Activated CD4-positive, alpha-beta T cell treated with anti-CD3 and anti-CD28 coated beads for 36 hours (primary cell): ENCODE data around the gene FAM177A1. TPM values are rescaled to one million over a fixed set of nuclear protein-coding genes. Genes with fewer than 3 reads are reported as not detected.
"Not testable (repeated sequence)": the region's sequence is repeated elsewhere in the genome, so short reads cannot be mapped to it uniquely, and the experiment has no call there.

Experiments used
- ATAC-seq: fragments of 200-7000 bp; cut with Tn5 transposase; one replicate; pipeline ENCODE4 v1.10.0; 2021; ENCODE audit warnings: mild to moderate bottlenecking, moderate library complexity
- CTCF ChIA-PET: fragments of 350-600 bp; sonication (Branson Sonifier 250); formaldehyde crosslinking; loops from one replicate; lab custom pipeline; 2021; ENCODE audit warnings: antibody characterized with exemption; lab: Charles Lee
- POLR2A ChIA-PET: fragments of 350-600 bp; sonication (Branson Sonifier 250); formaldehyde crosslinking; loops from one replicate; lab custom pipeline; 2021; ENCODE audit warnings: antibody characterized with exemption, inconsistent platforms; lab: Charles Lee
- DNase-seq: peaks from one replicate; pipeline ENCODE4 v3.0.0-alpha.2; 2020
- H3K27ac Mint-ChIP-seq: one replicate; pipeline ENCODE4 v1.8.0; 2021; ENCODE audit warnings: mixed read lengths
- H3K27me3 Mint-ChIP-seq: one replicate; pipeline ENCODE4 v1.8.0; 2021; ENCODE audit warnings: mixed read lengths
- H3K36me3 Mint-ChIP-seq: one replicate; pipeline ENCODE4 v1.8.0; 2021; ENCODE audit warnings: low read depth, mixed read lengths
- H3K4me1 Mint-ChIP-seq: one replicate; pipeline ENCODE4 v1.8.0; 2021; ENCODE audit warnings: mixed read lengths
- H3K4me3 Mint-ChIP-seq: one replicate; pipeline ENCODE4 v1.8.0; 2021; ENCODE audit warnings: mild to moderate bottlenecking, moderate library complexity, mixed read lengths
- H3K9me3 Mint-ChIP-seq: one replicate; pipeline ENCODE4 v1.8.0; 2021; ENCODE audit warnings: low read depth, mixed read lengths
- intact Hi-C, 2 experiments: fragments of 100-400 bp; cut with DNase I in 1 of 2; cut with micrococcal nuclease in 1 of 2; formaldehyde crosslinking; loops; one replicate each; pipeline versions ENCODE4 v1.14.2 to v1.15.1; 2022 to 2024; cut with DNase I, micrococcal nuclease
- total RNA-seq, 2 experiments: library from RNA; stranded (reverse); gene quantifications; one replicate each; pipeline ENCODE4 v1.2.3, GENCODE V29; 2021

The FAM177A1 gene
- total RNA-seq = 10 to 100 TPM; 35.4 to 37.2 TPM

GRCh38 chr14:35046048-35046750 lies at the start of gene FAM177A1:
Gene FAM177A1 (plus strand): TSS chr14:35046272. CDS start chr14:35046464, 192 bp downstream.
- POLR2A ChIA-PET = interaction anchor here (0.5 to 2.3 kb wide), 13 partner anchors 15 to 370 kb away, joined by 3 to 21 read pairs (median 5); partner anchors contain the start of genes BAZ1A, NFKBIA, PPP2R3C and PRORP
- H3K9me3 Mint-ChIP-seq = no peaks in the 10 kb centered on the region
- CTCF ChIA-PET = interaction anchor here (0.6 to 2.2 kb wide), 7 partner anchors 10 to 323 kb away, joined by 3 to 6 read pairs (median 4); partner anchors contain the start of gene BAZ1A
- H3K4me1 Mint-ChIP-seq = peaks cover 23% of the 10 kb centered on the region
- peak; percentile 94 for ATAC-seq
- peaks cover 20% of the 10 kb centered on the region for H3K36me3 Mint-ChIP-seq
- no peaks in the 10 kb centered on the region for H3K27me3 Mint-ChIP-seq
- peak; percentile 100 for DNase-seq
- peak within 1 kb of the TSS; percentile 99 for H3K27ac Mint-ChIP-seq
- H3K4me3 Mint-ChIP-seq = peak within 1 kb of the TSS; percentile 95
- intact Hi-C loops = loop anchor here (1.0 to 10.0 kb wide), 15 partner anchors 64 to 1269 kb away; partner anchors contain the start of genes PRORP (in 2 of the 2), PSMA6 (in 2 of the 2), RALGAPA1 (in 2 of the 2) and SRP54 (in 2 of the 2)

GRCh38 chr14:34997762-34998161 lies 48.3 kb upstream of the FAM177A1 start:
- ChIA-PET POLR2A (no interaction called here), CTCF (no interaction called here)
- Mint-ChIP-seq H3K27ac (no peak overlapping the region), H3K27me3 (no peaks in the 10 kb centered on the region), H3K4me3 (no peak overlapping the region), H3K4me1 (peaks cover 11% of the 10 kb centered on the region), H3K36me3 (peaks cover 10% of the 10 kb centered on the region), H3K9me3 (no peaks in the 10 kb centered on the region)
- ATAC-seq (no peak), DNase-seq (no peak)
- intact Hi-C loops = no loop called here

GRCh38 chr14:34999500-34999899 lies 46.6 kb upstream of the FAM177A1 start:
- Mint-ChIP-seq H3K4me1 (peaks cover 5% of the 10 kb centered on the region), H3K4me3 (no peak overlapping the region)
- POLR2A ChIA-PET = no interaction called here

GRCh38 chr14:35001621-35002020 lies 44.5 kb upstream of the FAM177A1 start:
- no peaks in the 10 kb centered on the region for H3K9me3 Mint-ChIP-seq
- CTCF ChIA-PET = interaction anchor here (1.1 kb wide), 1 partner anchor 76 kb away, joined by 3 read pairs; no protein-coding TSS in a partner anchor

More at GRCh38 chr14:34999500-34999899, 46.6 kb upstream of the FAM177A1 start:
- intact Hi-C loops = no loop called here
- no peak for ATAC-seq
- CTCF ChIA-PET = no interaction called here
- no peak overlapping the region for H3K27ac Mint-ChIP-seq
- H3K36me3 Mint-ChIP-seq = peaks cover 11% of the 10 kb centered on the region
- H3K9me3 Mint-ChIP-seq = no peaks in the 10 kb centered on the region
- DNase-seq = no peak
- no peaks in the 10 kb centered on the region for H3K27me3 Mint-ChIP-seq

GRCh38 chr14:35004839-35005238 lies 41.2 kb upstream of the FAM177A1 start:
- intact Hi-C loops = no loop called here

More at GRCh38 chr14:35001621-35002020, 44.5 kb upstream of the FAM177A1 start:
- intact Hi-C loops = no loop called here
- H3K27ac Mint-ChIP-seq = no peak overlapping the region
- H3K36me3 Mint-ChIP-seq = peaks cover 13% of the 10 kb centered on the region
- ATAC-seq (no peak), DNase-seq (no peak)
- POLR2A ChIA-PET = no interaction called here
- H3K4me1 Mint-ChIP-seq = no peaks in the 10 kb centered on the region
- H3K4me3 Mint-ChIP-seq = no peak overlapping the region
- H3K27me3 Mint-ChIP-seq = no peaks in the 10 kb centered on the region

GRCh38 chr14:35016568-35016967 lies 29.5 kb upstream of the FAM177A1 start:
- no peak for DNase-seq
- POLR2A ChIA-PET = no interaction called here
- no peak overlapping the region for H3K4me3 Mint-ChIP-seq
- no peaks in the 10 kb centered on the region for H3K4me1 Mint-ChIP-seq
- no peak for ATAC-seq
- H3K9me3 Mint-ChIP-seq = no peaks in the 10 kb centered on the region
- peaks cover 53% of the 10 kb centered on the region for H3K36me3 Mint-ChIP-seq
- no peaks in the 10 kb centered on the region for H3K27me3 Mint-ChIP-seq
- no peak overlapping the region for H3K27ac Mint-ChIP-seq
- CTCF ChIA-PET = interaction anchor here (1.0 to 1.1 kb wide), 2 partner anchors 11 to 16 kb away, joined by 3 to 4 read pairs; no protein-coding TSS in a partner anchor
- intact Hi-C loops = no loop called here

More at GRCh38 chr14:35004839-35005238, 41.2 kb upstream of the FAM177A1 start:
- H3K27ac Mint-ChIP-seq = no peak overlapping the region
- no peak for ATAC-seq
- H3K4me1 Mint-ChIP-seq = no peaks in the 10 kb centered on the region
- ChIA-PET CTCF (interaction anchor here (0.8 to 1.7 kb wide), 2 partner anchors 11 to 23 kb away, joined by 3 to 6 read pairs; no protein-coding TSS in a partner anchor), POLR2A (no interaction called here)
- DNase-seq = no peak
- H3K27me3 Mint-ChIP-seq = no peaks in the 10 kb centered on the region
- H3K36me3 Mint-ChIP-seq = peaks cover 26% of the 10 kb centered on the region
- H3K4me3 Mint-ChIP-seq = no peak overlapping the region
- H3K9me3 Mint-ChIP-seq = no peaks in the 10 kb centered on the region

- POLR2A ChIA-PET = interaction anchor here (0.6 kb wide), 1 partner anchor 865 kb away, joined by 3 read pairs; no protein-coding TSS in a partner anchor
- CTCF ChIA-PET = interaction anchor here (1.3 kb wide), 1 partner anchor 11 kb away, joined by 4 read pairs; no protein-coding TSS in a partner anchor
- H3K27ac Mint-ChIP-seq = no peak overlapping the region
- DNase-seq (no peak), ATAC-seq (no peak)
- peaks cover 47% of the 10 kb centered on the region for H3K36me3 Mint-ChIP-seq
- H3K9me3 Mint-ChIP-seq = no peaks in the 10 kb centered on the region
- no peak overlapping the region for H3K4me3 Mint-ChIP-seq
- intact Hi-C loops = no loop called here
- H3K4me1 Mint-ChIP-seq = no peaks in the 10 kb centered on the region
- no peaks in the 10 kb centered on the region for H3K27me3 Mint-ChIP-seq
These were observed 25.4 kb upstream of the FAM177A1 start for GRCh38 chr14:35020713-35021112.

GRCh38 chr14:35028435-35028834 lies 17.6 kb upstream of the FAM177A1 start:
- Mint-ChIP-seq H3K4me1 (no peaks in the 10 kb centered on the region), H3K36me3 (peaks cover 55% of the 10 kb centered on the region), H3K27ac (no peak overlapping the region), H3K27me3 (no peaks in the 10 kb centered on the region), H3K4me3 (no peak overlapping the region), H3K9me3 (peaks cover 1% of the 10 kb centered on the region)
- ATAC-seq = no peak
- DNase-seq = no peak
- intact Hi-C loops = no loop called here
- ChIA-PET POLR2A (no interaction called here), CTCF (no interaction called here)

GRCh38 chr14:35032562-35032961 lies 13.5 kb upstream of the FAM177A1 start:
- no peak overlapping the region for H3K27ac Mint-ChIP-seq
- H3K9me3 Mint-ChIP-seq = peaks cover 19% of the 10 kb centered on the region
- peaks cover 52% of the 10 kb centered on the region for H3K36me3 Mint-ChIP-seq
- ATAC-seq = no peak
- no peaks in the 10 kb centered on the region for H3K27me3 Mint-ChIP-seq
- H3K4me3 Mint-ChIP-seq = no peak overlapping the region
- intact Hi-C loops = no loop called here
- ChIA-PET POLR2A (interaction anchor here (0.6 kb wide), 1 partner anchor 413 kb away, joined by 3 read pairs; no protein-coding TSS in a partner anchor), CTCF (interaction anchor here (0.6 to 1.0 kb wide), 2 partner anchors 12 to 482 kb away, joined by 3 to 4 read pairs; no protein-coding TSS in a partner anchor)
- no peaks in the 10 kb centered on the region for H3K4me1 Mint-ChIP-seq
- DNase-seq = no peak

- no peak overlapping the region for H3K27ac Mint-ChIP-seq
- H3K4me3 Mint-ChIP-seq = no peak overlapping the region
- POLR2A ChIA-PET = no interaction called here
- CTCF ChIA-PET = no interaction called here
- H3K9me3 Mint-ChIP-seq = peaks cover 19% of the 10 kb centered on the region
- no peak for ATAC-seq
- H3K36me3 Mint-ChIP-seq = peaks cover 39% of the 10 kb centered on the region
- DNase-seq = no peak
- intact Hi-C loops = no loop called here
- no peaks in the 10 kb centered on the region for H3K4me1 Mint-ChIP-seq
- no peaks in the 10 kb centered on the region for H3K27me3 Mint-ChIP-seq
These were observed 11.6 kb upstream of the FAM177A1 start for GRCh38 chr14:35034440-35034833.

- ATAC-seq, H3K4me3 Mint-ChIP-seq, H3K27ac Mint-ChIP-seq, H3K27me3 Mint-ChIP-seq, H3K4me1 Mint-ChIP-seq, DNase-seq, CTCF ChIA-PET, POLR2A ChIA-PET, intact Hi-C loops: not testable (repeated sequence)
- Mint-ChIP-seq H3K36me3 (peaks cover 37% of the 10 kb centered on the region), H3K9me3 (peaks cover 19% of the 10 kb centered on the region)
These were observed 11.0 kb upstream of the FAM177A1 start for GRCh38 chr14:35034944-35035554.
